Gastrocnemius medialis (tissue), 4 donors: ENCODE measurements around the gene CHRNA9.

Source experiments
- CTCF ChIP-seq, 5 experiments: fragments of 450-650 bp in 3 of 5; fragments of 200-600 bp in 2 of 5; sonication (generic) in 2 of 5; IDR thresholded peaks in 4 of 5; conservative IDR thresholded peaks in 1 of 5; 1 replicate in 4 of 5; 2 replicates in 1 of 5; pipeline ENCODE4 v1.5.1; 2016 to 2019; ENCODE audit warnings: antibody characterized with exemption in 5 of 5, mild to moderate bottlenecking in 3 of 5, moderate library complexity in 3 of 5
- POLR2A ChIP-seq, 2 donors: fragments of 450-650 bp; IDR thresholded peaks; one replicate each; pipeline ENCODE4 v1.6.1; 2017; ENCODE audit warnings: antibody characterized with exemption in 2 of 2, mild to moderate bottlenecking in 2 of 2, moderate library complexity in 2 of 2

- TF ChIP-seq CTCF (IDR thresholded peaks at IDR 0.05 in 4 of 5, conservative IDR thresholded peaks at IDR 0.05 in 1 of 5) (no peak), POLR2A (IDR thresholded peaks at IDR 0.05) (no peak)
These were observed 24.9 kb upstream of the CHRNA9 start for GRCh38 chr4:40310225-40310624.
